ENCODE results near the gene OTULINL.

Gene OTULINL

DNA sequence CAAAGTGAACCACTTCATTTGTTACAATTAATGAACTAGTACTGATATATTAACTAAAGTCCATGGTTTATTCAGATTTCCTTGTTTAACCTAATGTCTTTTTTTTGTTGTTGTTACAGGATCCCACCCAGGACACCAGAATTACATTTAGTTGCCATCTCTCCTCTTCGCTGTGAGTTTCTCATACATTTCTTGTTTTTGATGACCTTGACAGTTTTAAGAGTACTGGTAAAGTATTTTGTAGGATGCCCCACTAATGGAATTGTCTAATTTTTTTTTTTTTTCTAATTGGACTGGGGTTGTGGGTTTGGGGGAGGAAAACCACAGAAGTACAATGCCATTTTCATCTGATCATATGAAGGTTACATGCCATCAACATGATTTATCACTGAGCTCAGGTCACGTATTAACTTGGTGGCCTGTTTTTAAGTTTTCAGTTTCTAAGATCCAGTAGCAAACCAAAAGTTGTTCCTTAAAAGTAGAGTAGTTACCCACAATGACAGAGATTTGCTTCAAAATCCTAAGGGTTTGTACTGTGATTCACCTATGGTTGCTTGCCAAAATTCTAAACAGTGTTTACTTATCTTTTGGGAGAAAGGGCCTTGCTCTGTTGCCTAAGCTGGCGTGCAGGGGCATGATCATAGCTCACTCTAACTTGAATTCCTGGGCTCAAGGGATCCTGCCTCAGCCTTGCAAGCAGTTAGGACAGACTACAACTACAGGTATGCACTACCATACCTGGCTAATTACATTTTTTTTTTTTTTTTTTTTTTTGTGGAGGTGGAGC lies 78.4 kb downstream of the OTULINL start:
- peak; percentile 59 for DNase-seq (ENCODE audit: low read depth)
- TF ChIP-seq, protein P1, sequence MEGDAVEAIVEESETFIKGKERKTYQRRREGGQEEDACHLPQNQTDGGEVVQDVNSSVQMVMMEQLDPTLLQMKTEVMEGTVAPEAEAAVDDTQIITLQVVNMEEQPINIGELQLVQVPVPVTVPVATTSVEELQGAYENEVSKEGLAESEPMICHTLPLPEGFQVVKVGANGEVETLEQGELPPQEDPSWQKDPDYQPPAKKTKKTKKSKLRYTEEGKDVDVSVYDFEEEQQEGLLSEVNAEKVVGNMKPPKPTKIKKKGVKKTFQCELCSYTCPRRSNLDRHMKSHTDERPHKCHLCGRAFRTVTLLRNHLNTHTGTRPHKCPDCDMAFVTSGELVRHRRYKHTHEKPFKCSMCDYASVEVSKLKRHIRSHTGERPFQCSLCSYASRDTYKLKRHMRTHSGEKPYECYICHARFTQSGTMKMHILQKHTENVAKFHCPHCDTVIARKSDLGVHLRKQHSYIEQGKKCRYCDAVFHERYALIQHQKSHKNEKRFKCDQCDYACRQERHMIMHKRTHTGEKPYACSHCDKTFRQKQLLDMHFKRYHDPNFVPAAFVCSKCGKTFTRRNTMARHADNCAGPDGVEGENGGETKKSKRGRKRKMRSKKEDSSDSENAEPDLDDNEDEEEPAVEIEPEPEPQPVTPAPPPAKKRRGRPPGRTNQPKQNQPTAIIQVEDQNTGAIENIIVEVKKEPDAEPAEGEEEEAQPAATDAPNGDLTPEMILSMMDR (IDR thresholded peaks at IDR 0.05; ENCODE audit: low read length, missing control alignments): no peak
- H3K4me3 ChIP-seq (replicated peaks; ENCODE audit: low read depth, low read length): no peak overlapping the region

DNA sequence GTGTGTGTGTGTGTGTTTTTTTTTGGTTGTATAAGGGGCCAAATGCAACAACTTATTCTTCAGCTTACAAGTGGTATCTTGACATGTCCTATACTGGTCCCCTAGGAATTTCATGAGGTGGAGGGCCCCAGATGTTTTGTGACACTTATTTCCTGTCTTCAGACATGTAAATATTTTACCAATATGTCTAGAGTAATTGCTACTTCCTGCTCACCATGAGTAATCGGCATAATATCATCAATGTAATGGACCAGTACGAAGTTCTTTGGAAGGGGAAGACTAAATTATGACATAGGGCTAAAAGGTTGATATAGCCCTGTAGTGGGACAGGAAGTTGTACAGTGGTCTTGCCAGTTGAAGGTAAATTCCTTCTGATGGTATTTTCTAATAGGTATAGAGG lies 79.2 kb downstream of the OTULINL start:
- no peak for DNase-seq (ENCODE audit: low read depth)
- H3K4me3 ChIP-seq (replicated peaks; ENCODE audit: low read depth, low read length): no peak overlapping the region
- TF ChIP-seq, protein P1 (IDR thresholded peaks at IDR 0.05; ENCODE audit: low read length, missing control alignments): no peak
